ENCODE measurements around the gene BTBD7.
A peak's percentile ranks its signal among the peaks of the same experiment; 100 is the strongest.

Gene BTBD7

DNA sequence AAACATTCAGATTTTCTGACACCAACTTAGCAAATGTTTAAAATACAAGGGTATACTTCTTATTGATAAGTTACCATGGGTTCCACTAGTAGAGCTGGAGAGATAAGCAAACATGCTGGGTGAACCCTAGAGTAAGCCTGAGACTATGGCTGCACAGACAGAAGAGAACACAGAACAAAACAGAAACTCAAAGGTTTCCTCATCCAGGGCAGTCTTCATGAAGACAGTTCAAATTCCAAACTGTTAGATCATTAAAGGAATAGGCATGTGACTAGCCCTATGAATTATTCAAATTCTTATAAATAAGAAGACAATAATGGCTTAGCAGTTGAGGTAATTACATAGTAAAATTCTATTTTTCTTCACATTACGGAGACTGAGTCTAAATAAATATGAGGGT lies 28.1 kb downstream of the BTBD7 start:
- TF ChIP-seq GATA1 (IDR thresholded peaks at IDR 0.05; ENCODE audit: low read depth, low read length) (no peak), POLR2A (IDR thresholded peaks at IDR 0.05; ENCODE audit: low read length) (no peak)
- peak; percentile 46 to 48 for DNase-seq

DNA sequence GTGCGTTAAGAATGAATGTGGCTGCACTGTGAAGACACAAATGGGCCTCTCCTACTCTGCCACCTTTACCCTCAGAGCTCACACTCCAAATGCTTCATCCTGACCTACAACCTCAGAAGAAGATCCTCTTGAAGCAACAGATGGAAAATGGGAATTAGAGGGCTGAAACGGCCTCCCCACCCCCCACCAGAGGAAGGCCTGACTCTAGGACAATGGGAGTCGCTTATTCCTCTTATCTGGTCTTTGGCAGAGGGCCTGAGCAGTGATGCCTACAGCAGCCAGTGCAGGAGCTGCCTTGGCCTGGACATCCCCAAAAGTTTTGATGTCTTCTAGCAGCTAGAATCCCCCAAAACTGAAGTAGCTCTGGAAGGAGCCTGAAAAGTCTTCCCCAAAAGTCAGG lies 29.2 kb downstream of the BTBD7 start:
- DNase-seq: peak; percentile 80 to 84
- TF ChIP-seq GATA1 (IDR thresholded peaks at IDR 0.05; ENCODE audit: low read depth, low read length) (no peak), POLR2A (IDR thresholded peaks at IDR 0.05; ENCODE audit: low read length) (no peak)

DNA sequence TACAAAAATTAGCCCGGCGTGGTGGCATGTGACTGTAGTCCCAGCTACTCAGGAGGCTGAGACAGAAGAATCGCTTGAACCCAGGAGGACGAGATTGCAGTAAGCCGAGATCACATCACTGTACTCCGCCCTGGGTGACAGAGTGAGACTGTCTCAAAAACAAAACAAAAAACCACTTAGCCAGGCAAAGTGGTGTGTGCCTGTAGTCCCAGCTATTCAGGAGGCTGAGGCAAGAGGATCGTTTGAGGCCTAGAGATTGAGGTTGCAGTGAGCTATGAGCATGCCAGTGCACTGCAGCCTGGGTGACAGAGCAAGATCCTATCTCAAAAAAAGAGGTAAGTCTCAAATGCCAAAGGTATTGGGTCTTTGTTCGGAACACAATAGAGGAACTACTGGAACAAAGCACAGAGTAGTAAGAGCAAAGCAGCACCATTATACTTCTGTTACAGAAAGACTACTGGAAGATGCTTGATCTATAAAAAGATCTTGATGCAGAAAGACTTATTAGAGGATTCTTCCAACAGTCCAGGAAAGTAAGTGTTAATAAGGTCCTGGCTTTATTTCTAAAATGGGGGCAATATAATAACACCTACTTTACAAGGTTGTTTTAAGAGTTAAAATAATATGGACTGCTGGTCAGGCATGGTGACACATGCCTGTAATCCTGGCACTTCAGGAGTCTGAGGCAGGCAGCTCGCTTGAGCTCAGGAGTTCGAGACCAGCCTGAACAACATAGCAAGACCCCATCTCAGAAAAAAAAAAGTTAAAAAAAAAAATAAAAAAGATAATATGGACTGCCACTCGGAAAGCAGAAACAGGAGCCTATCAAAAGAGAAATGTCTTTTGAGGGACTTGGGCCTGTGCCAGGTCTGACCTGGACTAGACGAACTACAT lies 29.9 kb downstream of the BTBD7 start:
- TF ChIP-seq POLR2A (IDR thresholded peaks at IDR 0.05; ENCODE audit: low read length) (no peak), GATA1 (IDR thresholded peaks at IDR 0.05; ENCODE audit: low read depth, low read length) (no peak)
- DNase-seq: peak; percentile 47 to 53

DNA sequence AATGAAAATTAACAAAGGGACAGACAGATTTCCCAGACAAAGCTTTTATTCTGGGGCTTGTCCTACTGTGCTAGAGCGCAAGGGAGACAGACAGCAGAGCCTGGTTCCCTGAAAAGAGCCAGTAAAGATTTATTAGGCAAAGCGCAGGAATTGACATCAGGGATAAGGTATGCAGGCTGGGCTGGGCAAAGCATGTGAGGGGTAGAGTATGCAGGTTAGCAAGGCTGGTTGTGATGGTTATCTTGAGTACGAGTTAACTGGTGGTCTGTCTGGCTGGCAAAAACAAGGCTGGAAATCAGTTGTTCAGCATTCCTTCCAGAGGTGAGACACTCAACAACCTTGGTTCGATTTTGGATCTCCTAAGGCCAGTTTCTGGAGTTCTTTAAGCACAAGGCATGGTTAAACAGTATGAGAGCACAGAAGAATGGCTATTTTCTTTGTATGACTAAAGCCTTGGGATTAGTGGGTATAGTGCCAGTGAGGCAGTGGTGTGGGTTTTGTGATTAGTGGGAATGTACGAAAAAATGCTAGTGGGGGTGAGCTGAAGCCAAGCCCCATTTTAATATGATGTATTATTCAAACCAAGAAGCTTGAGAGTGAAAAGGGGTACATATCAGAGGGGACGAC lies 30.9 kb downstream of the BTBD7 start:
- no peak for TF ChIP-seq GATA1 (IDR thresholded peaks at IDR 0.05; ENCODE audit: low read depth, low read length)

DNA sequence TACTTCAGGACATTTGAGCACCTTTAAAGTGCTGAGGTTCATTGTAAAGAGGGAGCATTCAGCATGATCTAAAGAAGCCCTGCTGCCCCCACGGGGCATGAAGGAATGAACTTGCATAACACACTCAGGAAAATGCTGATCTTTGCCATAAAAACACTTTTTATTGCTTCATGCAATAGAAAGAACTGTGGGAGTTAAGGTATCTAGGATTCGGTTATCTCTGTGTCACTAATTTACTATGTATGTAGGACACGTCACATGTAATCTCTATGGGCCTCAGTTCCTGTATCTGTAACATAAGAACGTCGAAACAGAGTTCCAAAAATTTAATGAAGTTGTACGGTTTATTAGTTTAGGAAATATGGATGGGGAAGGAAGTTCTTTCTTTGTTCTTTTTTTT lies 33.0 kb downstream of the BTBD7 start:
- DNase-seq: no peak
- TF ChIP-seq GATA1 (IDR thresholded peaks at IDR 0.05; ENCODE audit: low read depth, low read length) (no peak), POLR2A (IDR thresholded peaks at IDR 0.05; ENCODE audit: low read length) (no peak)

More for the DNA sequence above, 30.9 kb downstream of the BTBD7 start:
- no peak for DNase-seq

DNA sequence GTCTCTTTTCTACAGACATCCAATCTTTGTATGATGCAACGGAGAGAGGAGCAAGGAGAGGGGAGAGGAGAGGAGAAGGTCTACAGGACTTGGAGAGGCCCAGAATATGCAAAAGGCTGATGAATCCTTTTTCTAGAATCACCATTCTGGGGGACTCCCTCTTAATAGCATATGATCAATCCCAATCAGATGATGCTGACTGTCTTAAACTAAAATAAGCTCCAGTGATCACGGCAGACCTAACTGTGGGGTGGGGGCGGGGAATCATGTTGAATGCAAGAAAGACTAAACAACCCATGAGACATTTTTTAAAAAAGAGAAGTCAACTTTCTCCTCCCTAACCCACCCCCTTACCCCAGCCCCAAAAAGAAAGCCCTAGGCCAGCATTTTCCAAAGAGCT lies 33.4 kb downstream of the BTBD7 start:
- TF ChIP-seq GATA1 (IDR thresholded peaks at IDR 0.05; ENCODE audit: low read depth, low read length) (no peak), POLR2A (IDR thresholded peaks at IDR 0.05; ENCODE audit: low read length) (no peak)

DNA sequence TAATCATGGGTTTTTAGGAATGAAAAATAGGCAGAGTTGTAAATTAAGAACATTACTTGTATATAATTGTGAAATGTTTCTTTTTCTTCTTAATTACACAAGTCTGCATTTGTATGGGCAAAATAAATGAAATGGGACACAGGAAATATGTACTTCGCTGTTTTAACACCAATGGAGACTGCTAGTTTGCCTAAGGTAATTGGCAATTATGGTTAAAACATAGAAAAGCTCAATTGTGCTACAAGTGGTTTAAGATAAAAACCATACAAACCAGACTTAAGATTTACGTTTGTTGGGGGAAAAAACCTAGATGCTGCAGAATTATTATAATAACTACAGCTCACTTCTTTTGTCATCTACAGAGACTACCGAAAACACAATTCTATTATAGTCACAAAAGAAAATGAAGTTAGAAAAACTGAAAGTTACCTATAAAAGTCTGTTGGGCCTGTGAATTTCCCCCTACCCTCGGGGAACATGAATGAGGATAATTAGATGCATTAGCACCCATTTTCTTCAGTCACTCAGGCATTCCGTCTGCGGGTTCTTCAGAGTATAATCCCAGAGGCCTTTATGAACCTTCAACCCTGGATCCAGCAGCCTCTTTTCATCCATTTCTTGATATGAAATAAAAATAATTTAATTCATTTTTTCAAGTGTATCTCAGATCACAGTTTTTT lies 37.2 kb downstream of the BTBD7 start:
- DNase-seq: no peak
- TF ChIP-seq POLR2A (IDR thresholded peaks at IDR 0.05; ENCODE audit: low read length) (no peak), GATA1 (IDR thresholded peaks at IDR 0.05; ENCODE audit: low read depth, low read length) (no peak)

More for the DNA sequence above, 33.4 kb downstream of the BTBD7 start:
- no peak for DNase-seq

DNA sequence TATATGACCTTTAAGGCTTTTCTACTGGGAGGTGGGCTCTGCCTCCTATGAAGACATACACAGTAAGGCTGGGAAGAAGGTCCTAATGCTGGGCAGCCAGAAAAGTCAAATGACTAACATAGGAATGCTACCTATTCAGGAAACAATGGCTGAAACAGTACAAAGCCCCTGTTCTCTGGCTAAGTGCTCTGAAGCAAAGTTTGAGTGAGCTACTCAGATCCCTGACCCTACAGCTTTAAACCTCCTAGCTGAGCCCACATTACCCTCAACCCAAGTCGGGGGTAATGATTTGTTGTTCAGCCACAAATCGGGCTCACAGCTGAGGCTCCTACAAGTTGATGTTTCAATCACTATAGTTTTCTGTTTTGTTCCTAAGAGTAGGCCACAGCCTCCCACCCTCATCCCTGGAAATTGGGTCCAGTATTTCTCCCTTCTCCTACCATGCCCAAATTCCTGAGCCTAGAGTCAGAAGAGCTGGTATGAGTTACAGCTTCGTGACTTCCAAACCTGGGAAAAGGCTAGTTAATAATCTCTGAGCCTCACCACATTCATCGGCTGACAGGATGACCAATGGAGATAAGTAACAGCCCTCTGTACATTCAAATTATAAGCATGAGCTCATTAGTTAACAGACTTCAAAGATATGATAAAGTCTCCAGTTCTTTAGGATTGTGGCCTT lies 46.5 kb downstream of the BTBD7 start:
- DNase-seq: peak; percentile 44 to 76
- no peak for TF ChIP-seq GATA1 (IDR thresholded peaks at IDR 0.05; ENCODE audit: low read depth, low read length)
- no peak for TF ChIP-seq POLR2A (IDR thresholded peaks at IDR 0.05; ENCODE audit: low read length)

DNA sequence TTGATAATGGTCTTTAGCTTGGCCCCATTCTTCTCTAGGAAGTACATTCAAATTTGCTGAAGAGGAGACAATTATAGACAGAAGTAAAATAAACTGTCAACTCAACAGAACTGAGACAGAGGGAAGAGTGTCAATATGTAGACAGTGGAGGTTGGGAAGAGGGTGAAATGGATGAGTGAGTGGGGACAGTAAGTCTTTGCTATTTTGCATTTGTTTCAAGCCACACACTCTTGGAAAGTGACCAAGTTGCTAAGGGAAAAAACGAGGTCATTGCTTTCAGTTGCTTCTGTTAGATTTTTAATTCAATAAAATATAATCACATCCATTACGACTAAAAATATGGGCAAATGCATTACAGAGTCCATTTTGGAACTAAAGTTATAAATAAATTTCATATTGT lies 47.8 kb downstream of the BTBD7 start:
- TF ChIP-seq POLR2A (IDR thresholded peaks at IDR 0.05; ENCODE audit: low read length) (no peak), GATA1 (IDR thresholded peaks at IDR 0.05; ENCODE audit: low read depth, low read length) (no peak)
- DNase-seq: peak in 1 of 2 experiments; percentile 32

DNA sequence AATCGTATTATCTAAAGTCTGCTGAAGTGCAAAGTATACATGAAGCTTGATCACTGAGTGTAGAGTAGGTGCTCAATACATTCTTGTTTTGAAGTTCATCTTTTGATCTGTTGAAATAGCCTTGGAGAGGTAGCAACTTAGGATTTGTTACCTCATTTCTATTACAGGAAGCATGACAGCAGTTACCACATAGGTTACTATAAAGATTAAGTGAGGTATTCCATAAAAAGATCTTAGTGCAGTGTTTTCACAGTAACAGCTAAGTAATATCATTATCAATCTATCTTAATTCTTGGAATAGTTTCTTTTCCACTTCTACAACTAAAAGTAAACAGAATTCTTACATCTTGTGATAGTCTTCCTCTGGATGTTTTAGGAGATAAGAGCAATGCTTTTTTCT lies 50.9 kb downstream of the BTBD7 start:
- DNase-seq: peak; percentile 12 to 47
- TF ChIP-seq POLR2A (IDR thresholded peaks at IDR 0.05; ENCODE audit: low read length) (no peak), GATA1 (IDR thresholded peaks at IDR 0.05; ENCODE audit: low read depth, low read length) (no peak)

DNA sequence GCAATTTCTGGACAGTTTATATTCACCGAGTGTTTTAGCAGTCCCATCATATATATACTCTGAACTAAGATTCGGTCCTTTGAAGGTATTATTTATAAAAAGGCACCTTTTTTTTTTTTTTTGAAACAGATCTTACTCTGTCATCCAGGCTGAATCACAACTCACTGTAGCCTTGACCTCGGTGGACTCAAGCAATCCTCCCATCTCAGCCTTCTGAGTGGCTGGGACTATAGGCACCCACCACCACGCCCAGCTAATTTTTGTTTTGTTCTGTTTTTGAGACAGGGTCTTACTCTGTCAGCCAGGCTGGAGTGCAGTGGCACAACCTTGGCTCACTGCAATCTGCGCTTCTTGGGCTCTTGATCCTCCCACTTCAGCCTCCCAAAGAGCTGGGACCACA lies 52.1 kb downstream of the BTBD7 start:
- no peak for DNase-seq
- no peak for TF ChIP-seq GATA1 (IDR thresholded peaks at IDR 0.05; ENCODE audit: low read depth, low read length)
- no peak for TF ChIP-seq POLR2A (IDR thresholded peaks at IDR 0.05; ENCODE audit: low read length)

DNA sequence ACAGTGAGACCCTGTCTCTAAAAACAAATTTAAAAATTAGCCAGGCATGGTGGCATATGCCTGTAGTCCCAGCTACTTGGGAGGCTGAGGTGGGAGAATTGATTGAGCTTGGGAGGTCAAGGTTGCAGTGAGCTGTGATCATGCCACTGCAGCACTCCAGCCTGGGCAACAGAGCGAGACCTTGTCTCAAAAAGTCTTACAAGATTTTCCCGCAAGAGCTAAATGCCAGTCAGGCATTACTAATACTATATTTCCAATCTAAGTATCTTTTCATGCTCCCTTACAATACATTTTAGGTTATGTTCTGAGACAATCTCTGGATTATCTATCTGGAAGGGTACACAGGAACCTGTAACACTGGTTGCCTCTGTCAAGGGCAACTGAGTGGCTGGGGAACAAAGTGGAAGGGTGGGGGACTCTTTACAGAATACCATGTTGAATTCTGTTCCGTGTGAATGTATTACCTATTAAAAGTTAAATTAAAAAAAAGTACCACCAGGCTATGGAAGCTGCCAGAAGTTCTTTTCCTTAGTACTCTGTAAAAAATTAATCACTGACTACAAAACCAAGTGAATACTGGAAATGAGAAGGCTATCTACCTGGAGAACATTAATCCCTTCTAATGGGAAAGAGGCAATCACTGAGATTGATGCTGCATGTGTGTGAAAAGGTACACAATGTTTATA lies 56.7 kb downstream of the BTBD7 start:
- no peak for DNase-seq
- TF ChIP-seq POLR2A (IDR thresholded peaks at IDR 0.05; ENCODE audit: low read length) (no peak), GATA1 (IDR thresholded peaks at IDR 0.05; ENCODE audit: low read depth, low read length) (no peak)

DNA sequence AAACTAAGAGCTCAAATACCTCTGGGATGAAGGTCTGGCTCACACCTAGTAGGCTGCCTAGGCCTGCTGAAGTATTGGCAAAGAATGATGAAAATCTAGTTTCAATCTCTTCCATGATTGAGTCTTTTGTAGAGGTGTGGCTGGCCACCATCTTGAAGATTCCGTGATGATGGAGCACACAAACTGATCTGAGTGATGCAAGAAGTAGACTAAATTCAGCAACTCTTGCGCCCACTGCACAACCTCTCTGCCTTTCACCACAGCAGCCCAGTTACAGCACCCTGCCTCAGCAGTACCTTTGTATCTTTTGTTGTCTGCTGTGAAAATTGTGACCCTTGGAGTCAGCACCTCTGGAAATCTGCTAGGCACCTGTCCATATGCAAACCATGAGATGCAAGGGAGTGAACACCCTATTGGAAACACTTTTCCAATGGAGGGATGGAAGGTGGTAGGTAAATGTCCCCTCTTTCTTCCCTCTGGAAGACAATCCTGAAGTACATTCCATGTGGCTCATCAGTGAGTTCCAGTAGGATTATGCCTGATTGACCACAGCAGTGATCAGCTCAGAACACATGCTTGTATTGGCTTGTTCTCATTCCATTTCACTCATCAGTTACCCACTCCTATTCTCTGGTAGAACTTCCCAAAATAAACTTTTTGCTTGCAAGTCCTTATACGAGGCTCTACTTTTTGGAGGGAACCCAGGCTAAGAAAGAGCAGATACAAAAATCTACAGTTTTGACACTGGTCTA lies 58.6 kb downstream of the BTBD7 start:
- DNase-seq: peak; percentile 17 to 53
- TF ChIP-seq POLR2A (IDR thresholded peaks at IDR 0.05; ENCODE audit: low read length): no peak

Data from erythroblast (primary cell).